ENCODE data around the gene DNAJB1. TPM values are rescaled to one million over a fixed set of nuclear protein-coding genes. Genes with fewer than 3 reads are reported as not detected.

DNAJB1 gene
- polyA plus RNA-seq, 12 donors: 68.0 to 89.3 (median 76.1) TPM; not detected in 1

DNA sequence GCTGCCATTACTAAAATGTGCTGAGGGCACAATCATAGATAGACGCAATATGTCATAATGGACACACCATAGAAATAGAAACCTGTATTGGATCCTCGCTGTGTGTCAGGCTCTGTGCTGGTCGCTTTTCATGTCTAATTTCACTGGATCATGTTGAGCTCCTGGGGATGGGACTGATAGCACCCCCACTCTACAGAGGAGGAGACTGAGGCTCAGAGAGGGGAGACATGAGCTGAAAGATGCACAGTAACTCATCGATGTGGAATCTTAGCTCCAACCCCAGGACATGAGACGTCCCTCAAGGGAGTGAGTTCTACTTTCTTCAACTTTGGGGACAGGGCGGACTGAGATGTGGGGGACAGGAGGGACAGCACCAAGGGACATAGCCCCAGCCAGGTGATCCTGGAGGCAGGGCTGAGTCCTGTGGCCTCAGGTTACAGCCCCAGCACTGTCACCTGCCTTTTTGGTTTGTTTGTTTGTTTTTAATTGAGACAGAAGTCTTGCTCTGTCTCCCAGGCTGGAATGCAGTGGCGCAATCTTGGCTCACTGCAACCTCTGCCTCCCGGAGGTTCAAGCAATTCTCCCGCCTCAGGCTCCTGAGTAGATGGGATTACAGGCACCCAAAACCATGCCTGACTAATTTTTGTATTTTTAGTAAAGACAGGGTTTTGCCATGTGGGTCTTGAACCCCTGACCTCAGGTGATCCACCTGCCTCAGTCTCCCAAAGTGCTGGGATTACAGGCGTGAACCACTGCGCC is 15.7 kb downstream of the DNAJB1 start:
- no peak for DNase-seq

DNA sequence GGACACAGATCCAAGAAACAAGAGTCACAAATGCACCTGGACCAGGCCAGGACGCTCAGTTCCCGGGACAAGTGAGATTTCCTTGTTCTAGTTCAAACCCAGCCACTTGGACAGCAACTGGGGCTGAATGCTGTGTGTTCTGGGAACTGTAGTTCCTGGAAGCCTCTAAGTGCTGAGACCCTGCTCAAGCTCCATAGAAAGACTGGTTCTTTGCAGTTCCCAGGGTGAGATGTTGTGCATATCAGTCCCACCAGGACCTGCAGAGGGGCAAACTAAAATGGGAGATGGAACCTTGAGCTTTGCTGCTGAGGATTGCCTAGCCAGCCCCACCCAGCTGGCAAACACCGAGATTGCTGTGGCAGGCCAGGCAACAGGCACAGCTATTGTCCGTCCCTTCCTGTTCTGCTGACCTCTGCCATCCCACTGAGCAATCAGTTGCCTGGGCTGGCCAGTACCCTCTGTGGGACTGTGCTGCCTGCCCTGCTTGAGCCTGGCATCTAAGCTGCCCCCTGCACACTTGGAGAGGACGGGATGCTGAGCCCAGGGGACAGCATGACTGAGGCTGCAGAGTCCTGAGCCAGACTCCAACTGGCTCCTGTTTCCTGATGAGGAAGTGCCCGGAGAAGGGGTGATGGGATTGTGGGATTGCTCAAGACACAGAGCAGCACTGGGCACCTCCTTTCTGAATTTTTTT is 20.8 kb downstream of the DNAJB1 start:
- no peak for DNase-seq

GRCh38 chr19:14496834-14497227 is 21.4 kb downstream of the DNAJB1 start:
- no peak for DNase-seq

GRCh38 chr19:14496029-14496833 is 22.0 kb downstream of the DNAJB1 start, which contains the start of gene GIPC1:
Gene GIPC1, minus strand, starts transcription at chr19:14496127. Its CDS starts 13,151 bp downstream, at chr19:14482976.
- DNase-seq: peak; percentile 97

DNA sequence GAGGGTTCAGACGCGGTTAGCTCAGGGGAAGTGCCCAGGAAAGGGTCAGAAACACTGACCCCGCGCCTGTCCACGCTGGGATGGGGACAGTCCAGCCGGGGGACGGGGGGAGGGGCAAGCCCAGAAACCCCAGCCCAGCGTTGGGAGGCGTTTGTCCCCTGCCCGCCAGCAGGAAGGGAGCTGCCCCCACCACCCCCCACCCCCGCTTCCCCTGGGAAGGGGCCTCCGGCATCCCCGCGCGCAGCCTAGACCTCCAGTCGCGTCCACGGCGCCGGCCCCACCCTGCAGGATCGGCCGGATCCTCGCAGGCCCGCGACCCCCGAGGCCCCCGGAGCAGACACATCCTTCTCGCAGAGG is 22.5 kb downstream of the DNAJB1 start:
- DNase-seq: no peak

- DNase-seq: no peak
Observed at GRCh38 chr19:14494910-14495671, 23.1 kb downstream of the DNAJB1 start.

GRCh38 chr19:14494411-14494810 is 23.8 kb downstream of the DNAJB1 start:
- DNase-seq: no peak

DNA sequence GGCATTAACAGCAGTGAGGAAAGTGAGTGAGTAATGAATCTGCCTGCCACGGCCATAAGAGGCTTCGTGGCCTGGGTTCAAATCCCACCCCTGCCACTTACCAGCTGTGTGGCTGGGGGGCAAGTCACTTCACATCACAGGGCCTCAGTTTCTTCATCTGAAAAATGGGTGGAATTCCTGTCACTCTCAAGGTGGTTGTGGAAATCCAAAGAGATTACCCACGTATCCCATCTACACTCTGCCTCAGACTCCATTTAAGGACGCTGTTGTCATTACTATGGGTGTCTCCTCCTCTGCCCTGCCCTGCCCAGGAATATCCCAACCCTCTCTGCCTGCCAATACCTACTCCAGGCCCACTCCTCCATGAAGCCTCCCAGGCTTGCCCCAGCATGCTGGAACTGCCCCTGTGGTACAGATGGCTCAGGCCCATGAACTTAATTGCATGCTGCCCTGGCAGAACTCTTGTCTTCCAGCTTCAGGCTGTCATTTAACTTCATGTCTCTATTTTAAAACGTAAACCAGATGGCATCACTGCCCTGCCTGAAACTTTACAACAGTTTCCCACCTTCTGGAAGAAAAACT is 25.4 kb downstream of the DNAJB1 start:
- no peak for DNase-seq

DNA sequence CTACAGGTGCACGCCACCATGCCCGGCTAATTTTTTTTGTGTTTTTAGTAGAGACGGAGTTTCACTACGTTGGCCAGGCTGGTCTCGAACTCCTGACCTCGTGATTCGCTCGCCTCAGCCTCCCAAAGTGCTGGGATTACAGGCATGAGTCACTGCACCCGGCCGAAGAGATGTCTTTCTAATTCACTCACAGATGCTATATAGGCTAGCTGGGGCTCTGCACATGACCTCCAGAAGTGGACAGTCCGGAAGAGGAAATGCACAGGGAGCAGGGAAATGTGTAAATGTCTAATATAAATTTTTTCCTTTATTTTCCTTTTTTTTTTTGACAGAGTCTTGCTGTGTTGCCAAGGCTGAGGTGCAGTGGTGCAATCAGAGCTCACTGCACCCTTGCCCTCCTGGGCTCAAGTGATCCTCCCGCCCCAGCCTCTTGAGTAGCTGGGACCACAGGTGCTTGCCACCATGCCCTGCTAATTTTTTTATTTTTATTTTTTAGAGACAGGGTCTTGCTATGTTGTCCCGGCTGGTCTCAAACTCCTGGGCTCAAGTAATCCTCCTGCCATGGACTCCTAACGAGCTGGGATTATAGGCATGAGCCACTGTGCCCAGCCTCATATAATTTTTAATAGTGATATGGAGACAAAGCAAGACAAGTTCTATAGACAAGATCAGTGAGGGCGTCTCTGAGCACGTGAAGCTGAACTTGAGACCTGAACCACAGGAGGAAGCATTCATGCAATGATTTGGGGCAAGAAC is 30.6 kb downstream of the DNAJB1 start:
- DNase-seq: no peak

DNA sequence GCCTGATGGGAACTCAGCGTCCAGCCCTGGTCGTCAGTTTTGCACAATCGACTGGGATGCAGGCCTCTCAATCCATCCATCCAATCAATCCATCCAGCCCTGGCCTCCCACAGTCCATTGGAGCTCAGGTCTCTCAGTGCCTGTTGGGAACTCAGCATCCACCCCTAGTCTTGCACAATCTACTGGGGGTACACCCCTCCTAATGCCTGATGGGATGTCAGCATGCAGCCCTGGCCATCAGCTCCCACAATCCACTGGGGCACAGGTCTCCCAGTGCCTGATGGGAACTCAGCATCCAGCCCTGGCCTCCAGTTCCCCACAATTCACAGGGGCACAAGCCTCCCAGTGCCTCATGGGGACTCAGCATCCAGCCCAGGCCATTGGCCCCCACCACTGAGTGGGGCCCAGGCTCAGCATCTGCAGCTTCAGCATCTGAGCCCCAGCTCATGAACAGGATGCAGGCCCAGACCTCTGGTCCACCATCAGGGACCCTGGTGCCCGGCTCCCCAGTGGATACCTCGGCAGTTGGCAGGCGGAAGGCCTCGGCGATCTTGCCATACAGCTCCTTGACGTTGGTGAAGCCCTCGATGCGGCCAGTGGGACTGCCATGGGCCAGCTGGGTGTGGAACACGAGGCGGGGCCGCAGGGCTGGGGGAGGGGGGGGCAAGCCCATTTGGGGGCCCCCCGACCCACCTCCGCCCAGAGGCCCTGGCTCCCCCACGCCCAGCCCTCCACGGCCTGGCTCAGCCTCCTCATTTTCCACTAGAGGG is 35.8 kb downstream of the DNAJB1 start:
- DNase-seq: no peak

DNA sequence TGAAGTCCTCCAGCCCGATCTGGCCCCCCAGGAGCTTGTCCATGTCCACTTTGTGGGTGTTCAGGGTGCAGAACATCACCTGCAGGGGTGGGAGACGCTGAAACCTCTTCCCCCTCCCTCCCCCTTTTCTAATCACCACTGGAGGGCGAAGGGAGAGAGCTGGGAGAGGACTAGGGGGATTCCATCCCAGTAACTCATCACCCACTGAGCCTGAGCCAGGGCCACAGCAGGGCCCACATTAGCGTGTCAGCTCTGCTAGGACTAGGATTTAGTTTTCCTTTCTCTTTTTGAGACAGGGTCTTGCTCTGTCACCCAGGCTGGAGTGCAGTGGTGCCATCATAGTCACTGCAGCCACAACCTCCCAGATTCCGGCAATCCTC is 37.5 kb downstream of the DNAJB1 start:
- DNase-seq: no peak

GRCh38 chr19:14479975-14480699 is 38.1 kb downstream of the DNAJB1 start:
- DNase-seq: no peak

DNA sequence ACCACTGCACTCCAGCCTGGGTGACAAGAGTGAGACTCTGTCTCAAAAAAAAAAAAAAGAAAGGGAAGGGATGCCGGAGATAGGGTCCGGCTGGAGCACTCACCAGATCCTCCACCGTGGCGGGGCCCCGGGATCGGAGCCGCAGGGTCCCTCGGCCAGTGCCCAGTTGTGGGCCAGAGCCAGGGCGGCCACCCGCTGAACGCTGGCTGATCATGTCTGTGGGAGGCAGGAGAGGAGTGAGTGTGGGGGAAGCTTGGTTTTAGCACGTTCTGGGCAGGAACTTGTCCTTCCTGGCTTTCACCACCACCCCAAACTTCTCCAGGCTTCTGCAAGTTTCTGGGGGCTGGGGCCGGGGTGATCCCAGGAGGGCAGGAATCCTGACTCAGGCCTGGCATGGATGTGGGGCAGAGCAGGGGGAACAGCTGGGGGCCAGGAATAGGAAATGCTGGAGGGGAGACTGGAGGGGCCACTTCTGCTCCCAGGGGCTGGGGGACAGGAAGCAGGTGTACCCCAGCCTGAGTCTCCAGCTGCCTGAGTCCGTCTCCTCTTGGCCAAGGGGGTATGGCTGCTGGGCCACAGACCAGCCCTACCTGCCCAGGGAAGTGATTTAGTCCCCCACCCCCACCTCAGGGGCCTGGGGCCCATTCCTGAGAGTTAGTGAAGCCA is 38.8 kb downstream of the DNAJB1 start:
- DNase-seq: no peak

GRCh38 chr19:14478113-14478545 is 40.1 kb downstream of the DNAJB1 start:
- no peak for DNase-seq

- no peak for DNase-seq
Observed at GRCh38 chr19:14477418-14478112, 40.6 kb downstream of the DNAJB1 start.

GRCh38 chr19:14476673-14477401 is 41.4 kb downstream of the DNAJB1 start:
- DNase-seq: no peak

DNA sequence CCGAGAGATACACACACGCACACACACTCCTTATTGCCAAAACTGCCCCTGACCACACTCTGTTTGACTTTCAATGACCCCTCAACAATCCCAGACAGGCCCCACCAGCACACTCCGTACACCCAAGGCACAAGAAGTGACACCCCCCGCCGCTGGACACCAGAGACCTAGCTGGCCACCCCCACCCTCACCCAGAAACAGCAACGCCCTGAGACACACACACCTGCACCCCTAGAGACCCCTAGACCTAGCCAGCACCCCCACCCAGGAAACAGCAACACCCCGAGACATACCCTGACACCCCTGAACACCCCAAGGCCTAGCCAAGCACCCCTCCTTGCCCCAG is 41.9 kb downstream of the DNAJB1 start:
- no peak for DNase-seq
